ENCODE data around the gene CDH23.
A peak's percentile ranks its signal among the peaks of the same experiment; 100 is the strongest.
"Not testable (repeated sequence)": the region's sequence is repeated elsewhere in the genome, so short reads cannot be mapped to it uniquely, and the experiment has no call there.

The CDH23 gene

GRCh38 chr10:71849461-71849908 lies 452.8 kb downstream of the CDH23 start:
- H3K9me3 ChIP-seq (replicated peaks; ENCODE audit: insufficient read depth, low read length): no peaks in the 10 kb centered on the region
- no peak for DNase-seq
- H3K27me3 ChIP-seq (replicated peaks; ENCODE audit: insufficient read depth, low read length): no peaks in the 10 kb centered on the region
- peak overlapping the region; percentile 98 for H3K4me3 ChIP-seq (ENCODE audit: low read length)
- peaks cover 10% of the 10 kb centered on the region for H4K20me1 ChIP-seq (ENCODE audit: insufficient read depth, low read length)
- H2AFZ ChIP-seq (ENCODE audit: low read length): no peak overlapping the region
- H3K9ac ChIP-seq (ENCODE audit: low read length): no peak overlapping the region
- peaks cover 66% of the 10 kb centered on the region for H3K79me2 ChIP-seq (ENCODE audit: low read length)
- H3K4me2 ChIP-seq (ENCODE audit: low read depth, low read length): peak overlapping the region; percentile 91
- no peaks in the 10 kb centered on the region for H3K9me2 ChIP-seq (replicated peaks; ENCODE audit: insufficient read depth, low read length)
- no peak overlapping the region for H3K27ac ChIP-seq (ENCODE audit: low read length)
- peaks cover 4% of the 10 kb centered on the region for H3F3A ChIP-seq (ENCODE audit: insufficient read depth, low read length)
- TF ChIP-seq CTCF (IDR thresholded peaks at IDR 0.05; ENCODE audit: low read length) (no peak), EZH2phosphoT487 (IDR thresholded peaks at IDR 0.05; ENCODE audit: low read length) (no peak), EZH2 (optimal IDR thresholded peaks at IDR 0.05; ENCODE audit: low read depth, low read length) (no peak)
- H3K4me1 ChIP-seq (ENCODE audit: low read length): peaks cover 10% of the 10 kb centered on the region; the same call in 1 of the 2 replicates
- no peaks in the 10 kb centered on the region for H3K36me3 ChIP-seq (replicated peaks; ENCODE audit: insufficient read depth, low read length)

GRCh38 chr10:71850021-71850742 lies 453.5 kb downstream of the CDH23 start:
- H2AFZ ChIP-seq (ENCODE audit: low read length): peak overlapping the region; percentile 72
- H3K79me2 ChIP-seq (ENCODE audit: low read length): peaks cover 59% of the 10 kb centered on the region
- H3K9me3 ChIP-seq (replicated peaks; ENCODE audit: insufficient read depth, low read length): no peaks in the 10 kb centered on the region
- no peaks in the 10 kb centered on the region for H3K36me3 ChIP-seq (replicated peaks; ENCODE audit: insufficient read depth, low read length)
- peak overlapping the region; percentile 98 for H3K4me3 ChIP-seq (ENCODE audit: low read length)
- H3K27me3 ChIP-seq (replicated peaks; ENCODE audit: insufficient read depth, low read length): no peaks in the 10 kb centered on the region
- H3F3A ChIP-seq (ENCODE audit: insufficient read depth, low read length): peaks cover 4% of the 10 kb centered on the region
- peak overlapping the region; percentile 91 for H3K4me2 ChIP-seq (ENCODE audit: low read depth, low read length)
- no peak for TF ChIP-seq EZH2phosphoT487 (IDR thresholded peaks at IDR 0.05; ENCODE audit: low read length)
- TF ChIP-seq EZH2 (optimal IDR thresholded peaks at IDR 0.05; ENCODE audit: low read depth, low read length): no peak
- no peak for TF ChIP-seq CTCF (IDR thresholded peaks at IDR 0.05; ENCODE audit: low read length)
- H3K9me2 ChIP-seq (replicated peaks; ENCODE audit: insufficient read depth, low read length): no peaks in the 10 kb centered on the region
- H3K27ac ChIP-seq (ENCODE audit: low read length): peak overlapping the region; percentile 74; the same call in 1 of the 2 replicates
- DNase-seq: no peak
- H3K4me1 ChIP-seq (ENCODE audit: low read length): peaks cover 10% of the 10 kb centered on the region; the same call in 1 of the 2 replicates
- H3K9ac ChIP-seq (ENCODE audit: low read length): peak overlapping the region; percentile 92
- peaks cover 9% of the 10 kb centered on the region for H4K20me1 ChIP-seq (ENCODE audit: insufficient read depth, low read length)

GRCh38 chr10:71850743-71851464 lies 454.2 kb downstream of the CDH23 start, which contains the start of gene PSAP:
TSS of gene PSAP (minus strand) at chr10:71851251. CDS start at chr10:71851221, 30 bp downstream.
- peak within 1 kb of the TSS; percentile 72 for H2AFZ ChIP-seq (ENCODE audit: low read length)
- DNase-seq: peak; percentile 99
- no peaks in the 10 kb centered on the region for H3K36me3 ChIP-seq (replicated peaks; ENCODE audit: insufficient read depth, low read length)
- TF ChIP-seq CTCF (IDR thresholded peaks at IDR 0.05; ENCODE audit: low read length) (no peak), EZH2phosphoT487 (IDR thresholded peaks at IDR 0.05; ENCODE audit: low read length) (no peak), EZH2 (optimal IDR thresholded peaks at IDR 0.05; ENCODE audit: low read depth, low read length) (no peak)
- peaks cover 2% of the 10 kb centered on the region for H4K20me1 ChIP-seq (ENCODE audit: insufficient read depth, low read length)
- peaks cover 51% of the 10 kb centered on the region for H3K79me2 ChIP-seq (ENCODE audit: low read length)
- no peaks in the 10 kb centered on the region for H3K27me3 ChIP-seq (replicated peaks; ENCODE audit: insufficient read depth, low read length)
- H3K4me2 ChIP-seq (ENCODE audit: low read depth, low read length): peak within 1 kb of the TSS; percentile 91
- H3K27ac ChIP-seq (ENCODE audit: low read length): peak within 1 kb of the TSS; percentile 74; the same call in 1 of the 2 replicates
- peak within 1 kb of the TSS; percentile 92 for H3K9ac ChIP-seq (ENCODE audit: low read length)
- peak within 1 kb of the TSS; percentile 98 for H3K4me3 ChIP-seq (ENCODE audit: low read length)
- H3K9me2 ChIP-seq (replicated peaks; ENCODE audit: insufficient read depth, low read length): no peaks in the 10 kb centered on the region
- peaks cover 10% of the 10 kb centered on the region; the same call in 1 of the 2 replicates for H3K4me1 ChIP-seq (ENCODE audit: low read length)
- H3F3A ChIP-seq (ENCODE audit: insufficient read depth, low read length): peaks cover 4% of the 10 kb centered on the region
- no peaks in the 10 kb centered on the region for H3K9me3 ChIP-seq (replicated peaks; ENCODE audit: insufficient read depth, low read length)

GRCh38 chr10:71851465-71852095 lies 454.9 kb downstream of the CDH23 start:
- Histone ChIP-seq H3K4me3 (ENCODE audit: low read length) (peak overlapping the region; percentile 98), H3K4me2 (ENCODE audit: low read depth, low read length) (peak overlapping the region; percentile 91; the same call in 1 of the 2 replicates), H3K27ac (ENCODE audit: low read length) (peak overlapping the region; percentile 74; the same call in 1 of the 2 replicates), H2AFZ (ENCODE audit: low read length) (peak overlapping the region; percentile 67), H3K9ac (ENCODE audit: low read length) (peak overlapping the region; percentile 92), H3K79me2 (ENCODE audit: low read length) (peaks cover 45% of the 10 kb centered on the region)
- not testable (repeated sequence) for H3K27me3 ChIP-seq (replicated peaks; ENCODE audit: insufficient read depth, low read length); H3K4me1 ChIP-seq (ENCODE audit: low read length); H3K36me3 ChIP-seq (replicated peaks; ENCODE audit: insufficient read depth, low read length); H4K20me1 ChIP-seq (ENCODE audit: insufficient read depth, low read length); H3F3A ChIP-seq (ENCODE audit: insufficient read depth, low read length); H3K9me3 ChIP-seq (replicated peaks; ENCODE audit: insufficient read depth, low read length); H3K9me2 ChIP-seq (replicated peaks; ENCODE audit: insufficient read depth, low read length)
- peak; percentile 57 for DNase-seq

All from MM.1S (cell line).